Measurements from ENCODE around the gene RARS1. TPM values are rescaled to one million over a fixed set of nuclear protein-coding genes. Genes with fewer than 3 reads are reported as not detected.

Gene RARS1
- total RNA-seq (100 to 1,000 TPM; 144 TPM), polyA plus RNA-seq (24.6 TPM)

GRCh38 chr5:168486136-168486879, at the start of gene RARS1:
Gene RARS1 (plus strand): TSS chr5:168486471. CDS start chr5:168486499, 28 bp downstream.
- H3K27me3 ChIP-seq (ENCODE audit: insufficient read depth, low read length, poor library complexity, severe bottlenecking), result no peaks in the 10 kb centered on the region
- H3K4me3 ChIP-seq (ENCODE audit: low read length), result peak within 1 kb of the TSS; percentile 94
- ChIA-PET CTCF (interaction anchor here (0.9 to 1.7 kb wide), 2 partner anchors 11 to 33 kb away, joined by 3 read pairs; no protein-coding TSS in a partner anchor), POLR2A (no interaction called here)
- H3K9me3 ChIP-seq (ENCODE audit: low read length), result no peaks in the 10 kb centered on the region
- Mint-ChIP-seq H3K9me3 (no peaks in the 10 kb centered on the region), H3K27ac (peak within 1 kb of the TSS; percentile 89 to 98 (median 97)), H3K4me1 (peaks cover 35 to 61% (median 58%) of the 10 kb centered on the region in 3 donors), H3K27me3 (peaks cover 0 to 3% of the 10 kb centered on the region in 2 donors), H3K36me3 (peaks cover 0 to 42% (median 11%) of the 10 kb centered on the region in 3 donors), H3K4me3 (peak within 1 kb of the TSS; percentile 96 to 100 (median 100))
- DNase-seq, result peak; percentile 77 to 89 (median 85)
- peaks cover 19% of the 10 kb centered on the region for H3K36me3 ChIP-seq (ENCODE audit: insufficient read depth, low read length)
- H3K4me1 ChIP-seq (ENCODE audit: insufficient read depth, low read length), result peaks cover 11% of the 10 kb centered on the region
- H3K27ac ChIP-seq (ENCODE audit: low read depth, low read length), result peak within 1 kb of the TSS; percentile 82

GRCh38 chr5:168438349-168438748, 47.9 kb upstream of the RARS1 start:
- CTCF ChIA-PET, result no interaction called here

GRCh38 chr5:168443533-168443932, 42.7 kb upstream of the RARS1 start:
- Histone ChIP-seq H3K36me3 (ENCODE audit: insufficient read depth, low read length) (no peaks in the 10 kb centered on the region), H3K27ac (ENCODE audit: low read depth, low read length) (no peak overlapping the region), H3K9me3 (ENCODE audit: low read length) (no peaks in the 10 kb centered on the region), H3K27me3 (ENCODE audit: insufficient read depth, low read length, poor library complexity, severe bottlenecking) (no peaks in the 10 kb centered on the region), H3K4me1 (ENCODE audit: insufficient read depth, low read length) (no peaks in the 10 kb centered on the region), H3K4me3 (ENCODE audit: low read length) (no peak overlapping the region)
- ChIA-PET POLR2A (no interaction called here), CTCF (no interaction called here)
- Mint-ChIP-seq H3K27ac (no peak overlapping the region), H3K27me3 (peaks cover 7 to 8% of the 10 kb centered on the region in 2 donors), H3K9me3 (no peaks in the 10 kb centered on the region), H3K36me3 (no peaks in the 10 kb centered on the region), H3K4me3 (no peak overlapping the region), H3K4me1 (no peaks in the 10 kb centered on the region)
- no peak for DNase-seq

More at GRCh38 chr5:168438349-168438748, 47.9 kb upstream of the RARS1 start:
- Histone ChIP-seq H3K4me1 (ENCODE audit: insufficient read depth, low read length) (no peaks in the 10 kb centered on the region), H3K9me3 (ENCODE audit: low read length) (no peaks in the 10 kb centered on the region), H3K36me3 (ENCODE audit: insufficient read depth, low read length) (no peaks in the 10 kb centered on the region), H3K27me3 (ENCODE audit: insufficient read depth, low read length, poor library complexity, severe bottlenecking) (no peaks in the 10 kb centered on the region), H3K4me3 (ENCODE audit: low read length) (no peak overlapping the region), H3K27ac (ENCODE audit: low read depth, low read length) (no peak overlapping the region)
- no peaks in the 10 kb centered on the region for H3K36me3 Mint-ChIP-seq
- H3K4me3 Mint-ChIP-seq, result no peak overlapping the region
- no peaks in the 10 kb centered on the region for H3K4me1 Mint-ChIP-seq
- no peak for DNase-seq
- peaks cover 0 to 1% (median 0%) of the 10 kb centered on the region in 5 donors for H3K9me3 Mint-ChIP-seq
- POLR2A ChIA-PET, result no interaction called here
- H3K27ac Mint-ChIP-seq, result peak overlapping the region in 1 of 8 donors; percentile 76
- H3K27me3 Mint-ChIP-seq, result peaks cover 10 to 25% of the 10 kb centered on the region in 2 donors

- H3K4me1 Mint-ChIP-seq, result no peaks in the 10 kb centered on the region
- H3K9me3 Mint-ChIP-seq, result no peaks in the 10 kb centered on the region
- no peaks in the 10 kb centered on the region for H3K36me3 Mint-ChIP-seq
- ChIA-PET POLR2A (no interaction called here), CTCF (no interaction called here)
- no peaks in the 10 kb centered on the region for H3K27me3 ChIP-seq (ENCODE audit: insufficient read depth, low read length, poor library complexity, severe bottlenecking)
- no peaks in the 10 kb centered on the region for H3K36me3 ChIP-seq (ENCODE audit: insufficient read depth, low read length)
- H3K27me3 Mint-ChIP-seq, result peaks cover 4 to 8% of the 10 kb centered on the region in 2 donors
- no peaks in the 10 kb centered on the region for H3K4me1 ChIP-seq (ENCODE audit: insufficient read depth, low read length)
- no peak overlapping the region for H3K4me3 Mint-ChIP-seq
- DNase-seq, result no peak
- no peaks in the 10 kb centered on the region for H3K9me3 ChIP-seq (ENCODE audit: low read length)
- no peak overlapping the region for H3K27ac ChIP-seq (ENCODE audit: low read depth, low read length)
- H3K4me3 ChIP-seq (ENCODE audit: low read length), result no peak overlapping the region
- H3K27ac Mint-ChIP-seq, result no peak overlapping the region
Observed at GRCh38 chr5:168443950-168444700, 42.1 kb upstream of the RARS1 start.

GRCh38 chr5:168446983-168447619, 39.2 kb upstream of the RARS1 start:
- Histone ChIP-seq H3K36me3 (ENCODE audit: insufficient read depth, low read length) (no peaks in the 10 kb centered on the region), H3K27me3 (ENCODE audit: insufficient read depth, low read length, poor library complexity, severe bottlenecking) (no peaks in the 10 kb centered on the region), H3K27ac (ENCODE audit: low read depth, low read length) (no peak overlapping the region), H3K9me3 (ENCODE audit: low read length) (no peaks in the 10 kb centered on the region), H3K4me3 (ENCODE audit: low read length) (no peak overlapping the region), H3K4me1 (ENCODE audit: insufficient read depth, low read length) (no peaks in the 10 kb centered on the region)
- POLR2A ChIA-PET, result no interaction called here
- Mint-ChIP-seq H3K4me1 (no peaks in the 10 kb centered on the region), H3K27ac (no peak overlapping the region), H3K9me3 (no peaks in the 10 kb centered on the region), H3K4me3 (no peak overlapping the region), H3K27me3 (peaks cover 4 to 6% of the 10 kb centered on the region in 2 donors), H3K36me3 (no peaks in the 10 kb centered on the region)
- CTCF ChIA-PET, result no interaction called here
- no peak for DNase-seq

- ChIA-PET POLR2A (no interaction called here), CTCF (no interaction called here)
- Histone ChIP-seq H3K27ac (ENCODE audit: low read depth, low read length) (no peak overlapping the region), H3K36me3 (ENCODE audit: insufficient read depth, low read length) (no peaks in the 10 kb centered on the region), H3K4me1 (ENCODE audit: insufficient read depth, low read length) (no peaks in the 10 kb centered on the region), H3K9me3 (ENCODE audit: low read length) (no peaks in the 10 kb centered on the region), H3K27me3 (ENCODE audit: insufficient read depth, low read length, poor library complexity, severe bottlenecking) (no peaks in the 10 kb centered on the region), H3K4me3 (ENCODE audit: low read length) (no peak overlapping the region)
- Mint-ChIP-seq H3K27me3 (peaks cover 4 to 6% of the 10 kb centered on the region in 2 donors), H3K9me3 (no peaks in the 10 kb centered on the region), H3K36me3 (no peaks in the 10 kb centered on the region), H3K27ac (no peak overlapping the region), H3K4me1 (no peaks in the 10 kb centered on the region), H3K4me3 (no peak overlapping the region)
- no peak for DNase-seq
Observed at GRCh38 chr5:168447808-168448207, 38.5 kb upstream of the RARS1 start.

GRCh38 chr5:168449166-168449565, 37.1 kb upstream of the RARS1 start:
- Histone ChIP-seq H3K4me3 (ENCODE audit: low read length) (no peak overlapping the region), H3K27ac (ENCODE audit: low read depth, low read length) (no peak overlapping the region), H3K9me3 (ENCODE audit: low read length) (no peaks in the 10 kb centered on the region), H3K4me1 (ENCODE audit: insufficient read depth, low read length) (no peaks in the 10 kb centered on the region), H3K27me3 (ENCODE audit: insufficient read depth, low read length, poor library complexity, severe bottlenecking) (no peaks in the 10 kb centered on the region), H3K36me3 (ENCODE audit: insufficient read depth, low read length) (no peaks in the 10 kb centered on the region)
- Mint-ChIP-seq H3K4me1 (no peaks in the 10 kb centered on the region), H3K9me3 (no peaks in the 10 kb centered on the region), H3K27me3 (peaks cover 3 to 4% of the 10 kb centered on the region in 2 donors), H3K27ac (no peak overlapping the region), H3K36me3 (no peaks in the 10 kb centered on the region), H3K4me3 (no peak overlapping the region)
- CTCF ChIA-PET, result interaction anchor here (0.7 kb wide), 1 partner anchor 17 kb away, joined by 3 read pairs; no protein-coding TSS in a partner anchor
- POLR2A ChIA-PET, result no interaction called here
- no peak for DNase-seq

- no peak overlapping the region for H3K4me3 ChIP-seq (ENCODE audit: low read length)
- H3K4me1 ChIP-seq (ENCODE audit: insufficient read depth, low read length), result no peaks in the 10 kb centered on the region
- DNase-seq, result no peak
- H3K27me3 ChIP-seq (ENCODE audit: insufficient read depth, low read length, poor library complexity, severe bottlenecking), result no peaks in the 10 kb centered on the region
- no peaks in the 10 kb centered on the region for H3K36me3 ChIP-seq (ENCODE audit: insufficient read depth, low read length)
- POLR2A ChIA-PET, result no interaction called here
- no peak overlapping the region for H3K27ac Mint-ChIP-seq
- H3K9me3 Mint-ChIP-seq, result no peaks in the 10 kb centered on the region
- H3K4me1 Mint-ChIP-seq, result no peaks in the 10 kb centered on the region
- no peaks in the 10 kb centered on the region for H3K36me3 Mint-ChIP-seq
- H3K4me3 Mint-ChIP-seq, result no peak overlapping the region
- H3K27ac ChIP-seq (ENCODE audit: low read depth, low read length), result no peak overlapping the region
- H3K9me3 ChIP-seq (ENCODE audit: low read length), result no peaks in the 10 kb centered on the region
- CTCF ChIA-PET, result no interaction called here
- peaks cover 0 to 4% of the 10 kb centered on the region in 2 donors for H3K27me3 Mint-ChIP-seq
Observed at GRCh38 chr5:168451565-168451964, 34.7 kb upstream of the RARS1 start.

All from CD8-positive, alpha-beta memory T cell (primary cell).